GM18517 (cell line): ENCODE data around the gene NUDCD3.

Source experiments
- ATAC-seq: cut with Tn5 transposase; IDR thresholded peaks from one replicate; pipeline ENCODE4 v1.9.1; 2021; ENCODE audit warnings: mild to moderate bottlenecking, moderate library complexity; ENCODE audit not compliant: unreplicated experiment

The NUDCD3 gene

GRCh38 chr7:44490351-44491200, at the start of gene NUDCD3:
NUDCD3 (minus strand) TSS chr7:44490658; CDS start chr7:44490600, 58 bp downstream.
- ATAC-seq: peak; percentile 86

- ATAC-seq: no peak
Observed at GRCh38 chr7:44539669-44540506, 49.4 kb upstream of the NUDCD3 start.

- no peak for ATAC-seq
Observed at GRCh38 chr7:44538798-44539668, 48.6 kb upstream of the NUDCD3 start.

GRCh38 chr7:44538093-44538797, 47.8 kb upstream of the NUDCD3 start:
- no peak for ATAC-seq

- no peak for ATAC-seq
Observed at GRCh38 chr7:44537442-44537841, 47.0 kb upstream of the NUDCD3 start.

- ATAC-seq: no peak
Observed at GRCh38 chr7:44536090-44536489, 45.6 kb upstream of the NUDCD3 start.

GRCh38 chr7:44535348-44536064, 45.0 kb upstream of the NUDCD3 start:
- ATAC-seq: no peak

GRCh38 chr7:44534501-44534900, 44.0 kb upstream of the NUDCD3 start:
- no peak for ATAC-seq

GRCh38 chr7:44534087-44534486, 43.6 kb upstream of the NUDCD3 start:
- no peak for ATAC-seq

- no peak for ATAC-seq
Observed at GRCh38 chr7:44533301-44534055, 43.0 kb upstream of the NUDCD3 start.

- ATAC-seq: no peak
Observed at GRCh38 chr7:44531421-44532380, 41.2 kb upstream of the NUDCD3 start.

GRCh38 chr7:44530990-44531389, 40.5 kb upstream of the NUDCD3 start:
- no peak for ATAC-seq

- ATAC-seq: no peak
Observed at GRCh38 chr7:44524811-44525388, 34.4 kb upstream of the NUDCD3 start.

GRCh38 chr7:44522315-44522714, 31.9 kb upstream of the NUDCD3 start:
- ATAC-seq: no peak

- ATAC-seq: no peak
Observed at GRCh38 chr7:44521347-44522095, 31.1 kb upstream of the NUDCD3 start.

GRCh38 chr7:44520574-44520973, 30.1 kb upstream of the NUDCD3 start:
- ATAC-seq: no peak

- no peak for ATAC-seq
Observed at GRCh38 chr7:44519546-44519945, 29.1 kb upstream of the NUDCD3 start.
